Adrenal gland (tissue), 5 donors: ENCODE data around the gene KCND2.

ENCODE experiments used
- POLR2A ChIP-seq, 2 donors: fragments of 450-650 bp; IDR thresholded peaks; one replicate each; pipeline ENCODE4 v1.6.1; 2017; ENCODE audit warnings: antibody characterized with exemption in 2 of 2, mild to moderate bottlenecking in 2 of 2, moderate library complexity in 1 of 2
- TF ChIP-seq, protein P1 (sequence below), 6 experiments: fragments of 450-650 bp in 4 of 6; fragments of 200-600 bp in 2 of 6; sonication (generic) in 1 of 6; IDR thresholded peaks; 1 replicate in 5 of 6; 2 replicates in 1 of 6; pipeline versions ENCODE4 v1.5.1 to v1.8.0; 2016 to 2021; ENCODE audit warnings: antibody characterized with exemption in 6 of 6, mild to moderate bottlenecking in 2 of 6, moderate library complexity in 1 of 6
- donor health status: DM: no; HTN: no; CAD: no.

DNA sequence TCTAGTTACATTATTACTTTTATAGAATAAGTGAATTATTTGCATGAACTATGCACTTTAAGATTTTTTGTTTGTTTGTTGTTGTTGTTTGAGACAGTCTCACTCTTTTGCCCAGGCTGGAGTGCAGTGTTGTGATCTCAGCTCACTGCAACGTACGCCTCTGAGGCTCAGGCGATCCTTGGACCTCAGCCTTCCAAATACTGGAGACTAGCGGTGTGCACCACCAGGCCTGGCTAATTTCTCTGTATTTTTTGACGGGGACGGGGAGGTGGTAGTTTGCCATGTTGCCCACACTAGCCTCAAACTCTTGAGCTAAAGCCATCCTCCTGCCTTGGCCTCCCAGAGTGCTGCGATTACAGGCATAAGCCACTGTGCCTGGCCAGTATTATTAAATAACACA is 29.2 kb downstream of the KCND2 start:
- TF ChIP-seq, protein P1, sequence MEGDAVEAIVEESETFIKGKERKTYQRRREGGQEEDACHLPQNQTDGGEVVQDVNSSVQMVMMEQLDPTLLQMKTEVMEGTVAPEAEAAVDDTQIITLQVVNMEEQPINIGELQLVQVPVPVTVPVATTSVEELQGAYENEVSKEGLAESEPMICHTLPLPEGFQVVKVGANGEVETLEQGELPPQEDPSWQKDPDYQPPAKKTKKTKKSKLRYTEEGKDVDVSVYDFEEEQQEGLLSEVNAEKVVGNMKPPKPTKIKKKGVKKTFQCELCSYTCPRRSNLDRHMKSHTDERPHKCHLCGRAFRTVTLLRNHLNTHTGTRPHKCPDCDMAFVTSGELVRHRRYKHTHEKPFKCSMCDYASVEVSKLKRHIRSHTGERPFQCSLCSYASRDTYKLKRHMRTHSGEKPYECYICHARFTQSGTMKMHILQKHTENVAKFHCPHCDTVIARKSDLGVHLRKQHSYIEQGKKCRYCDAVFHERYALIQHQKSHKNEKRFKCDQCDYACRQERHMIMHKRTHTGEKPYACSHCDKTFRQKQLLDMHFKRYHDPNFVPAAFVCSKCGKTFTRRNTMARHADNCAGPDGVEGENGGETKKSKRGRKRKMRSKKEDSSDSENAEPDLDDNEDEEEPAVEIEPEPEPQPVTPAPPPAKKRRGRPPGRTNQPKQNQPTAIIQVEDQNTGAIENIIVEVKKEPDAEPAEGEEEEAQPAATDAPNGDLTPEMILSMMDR (IDR thresholded peaks at IDR 0.05), result no peak
- no peak for TF ChIP-seq POLR2A (IDR thresholded peaks at IDR 0.05)
